WTC11 (cell line): Measurements from ENCODE around the gene DBN1. TPM values are rescaled to one million over a fixed set of nuclear protein-coding genes. Genes with fewer than 3 reads are reported as not detected.

ENCODE experiments used
- ATAC-seq: fragments of 200-7000 bp; cut with Tn5 transposase; 2 replicates; pipeline ENCODE4 v1.10.0; 2021; ENCODE audit warnings: mild to moderate bottlenecking, moderate library complexity
- CTCF ChIA-PET: fragments of 300-600 bp; sonication (Branson Sonifier 250); formaldehyde crosslinking; loops from one replicate; lab custom pipeline; 2021; ENCODE audit warnings: antibody characterized with exemption; lab: Charles Lee
- POLR2A ChIA-PET: fragments of 350-600 bp; sonication (Branson Sonifier 250); formaldehyde crosslinking; loops from one replicate; lab custom pipeline; 2021; ENCODE audit warnings: antibody characterized with exemption; lab: Charles Lee
- DNase-seq: peaks from one replicate; pipeline ENCODE4 v3.0.0; 2021; ENCODE audit warnings: low spot score
- H3K27ac Mint-ChIP-seq: 2 replicates; pipeline ENCODE4 v1.8.0; 2021; ENCODE audit warnings: mixed read lengths
- H3K27me3 Mint-ChIP-seq: 2 replicates; pipeline ENCODE4 v1.8.0; 2021; ENCODE audit warnings: low read depth, mild to moderate bottlenecking, moderate library complexity, mixed read lengths
- H3K36me3 Mint-ChIP-seq: 2 replicates; pipeline ENCODE4 v1.8.0; 2021; ENCODE audit warnings: mixed read lengths
- H3K4me1 Mint-ChIP-seq: 2 replicates; pipeline ENCODE4 v1.8.0; 2022; ENCODE audit warnings: mixed read lengths
- H3K4me3 Mint-ChIP-seq: 2 replicates; pipeline ENCODE4 v1.8.0; 2021; ENCODE audit warnings: mild to moderate bottlenecking, moderate library complexity, mixed read lengths
- H3K9me3 Mint-ChIP-seq: 2 replicates; pipeline ENCODE4 v1.8.0; 2021; ENCODE audit warnings: mixed read lengths
- AFF4 ChIP-seq: sonication (generic); formaldehyde crosslinking; IDR thresholded peaks from 2 replicates; pipeline ENCODE4 v1.8.1; 2023; ENCODE audit warnings: mild to moderate bottlenecking, missing genetic modification reagents, borderline replicate concordance
- E2F1 ChIP-seq: sonication (generic); formaldehyde crosslinking; IDR thresholded peaks from 2 replicates; pipeline ENCODE4 v1.8.0; 2022; ENCODE audit warnings: mild to moderate bottlenecking, missing genetic modification reagents
- E2F4 ChIP-seq: sonication (generic); formaldehyde crosslinking; IDR thresholded peaks from 2 replicates; pipeline ENCODE4 v1.8.1; 2022; ENCODE audit warnings: low read depth, mild to moderate bottlenecking, moderate library complexity, missing genetic modification reagents, borderline replicate concordance
- ETV6 ChIP-seq: sonication (generic); formaldehyde crosslinking; IDR thresholded peaks from 2 replicates; pipeline ENCODE4 v1.8.1; 2022; ENCODE audit warnings: mild to moderate bottlenecking, missing genetic modification reagents
- FOXK1 ChIP-seq: sonication (generic); formaldehyde crosslinking; IDR thresholded peaks from 2 replicates; pipeline ENCODE4 v1.8.0; 2022; ENCODE audit warnings: mild to moderate bottlenecking, moderate library complexity, missing genetic modification reagents
- HMGA2 ChIP-seq: fragments of 250-450 bp; sonication (Bioruptor Pico); IDR thresholded peaks from 2 replicates; pipeline ENCODE4 v1.4.0; 2021; ENCODE audit warnings: mild to moderate bottlenecking, moderate library complexity
- JAZF1 ChIP-seq: fragments of 250-450 bp; sonication (Bioruptor Pico); IDR thresholded peaks from 2 replicates; pipeline ENCODE4 v1.9.0; 2021; ENCODE audit warnings: moderate library complexity, mild to moderate bottlenecking, inconsistent platforms
- JUN ChIP-seq: sonication (generic); formaldehyde crosslinking; IDR thresholded peaks from 2 replicates; pipeline ENCODE4 v1.8.0; 2023; ENCODE audit warnings: mild to moderate bottlenecking, missing genetic modification reagents
- KAT7 ChIP-seq: sonication (generic); formaldehyde crosslinking; IDR thresholded peaks from 2 replicates; pipeline ENCODE4 v1.8.1; 2023; ENCODE audit warnings: missing genetic modification reagents, mild to moderate bottlenecking, borderline replicate concordance
- MAX ChIP-seq: sonication (generic); formaldehyde crosslinking; IDR thresholded peaks from 2 replicates; pipeline ENCODE4 v1.8.0; 2022; ENCODE audit warnings: mild to moderate bottlenecking, missing genetic modification reagents
- NR3C1 ChIP-seq: sonication (generic); formaldehyde crosslinking; conservative IDR thresholded peaks from 2 replicates; pipeline ENCODE4 v1.8.1; 2023; ENCODE audit warnings: low read depth, mild to moderate bottlenecking, missing genetic modification reagents
- PREB ChIP-seq: sonication (generic); formaldehyde crosslinking; IDR thresholded peaks from 2 replicates; pipeline ENCODE4 v1.8.1; 2022; ENCODE audit warnings: mild to moderate bottlenecking, missing genetic modification reagents, moderate library complexity, borderline replicate concordance
- PRRX2 ChIP-seq: fragments of 250-450 bp; sonication (Bioruptor Pico); IDR thresholded peaks from 2 replicates; pipeline ENCODE4 v1.8.0; 2021; ENCODE audit warnings: mild to moderate bottlenecking
- SP1 ChIP-seq: sonication (generic); formaldehyde crosslinking; conservative IDR thresholded peaks from 2 replicates; pipeline ENCODE4 v1.8.1; 2022; ENCODE audit warnings: missing genetic modification reagents
- TP53 ChIP-seq: sonication (generic); formaldehyde crosslinking; IDR thresholded peaks from 2 replicates; pipeline ENCODE4 v1.8.1; 2023; ENCODE audit warnings: mild to moderate bottlenecking, missing genetic modification reagents
- USF1 ChIP-seq: sonication (generic); formaldehyde crosslinking; IDR thresholded peaks from 2 replicates; pipeline ENCODE4 v1.8.0; 2022; ENCODE audit warnings: mild to moderate bottlenecking, missing genetic modification reagents
- USF2 ChIP-seq: sonication (generic); formaldehyde crosslinking; IDR thresholded peaks from 2 replicates; pipeline ENCODE4 v1.8.1; 2023; ENCODE audit warnings: mild to moderate bottlenecking, missing genetic modification reagents, moderate library complexity
- ZBTB21 ChIP-seq: sonication (generic); formaldehyde crosslinking; IDR thresholded peaks from 2 replicates; pipeline ENCODE4 v1.8.1; 2023; ENCODE audit warnings: mild to moderate bottlenecking, missing genetic modification reagents, borderline replicate concordance
- ZBTB43 ChIP-seq: sonication (generic); formaldehyde crosslinking; IDR thresholded peaks from 2 replicates; pipeline ENCODE4 v1.8.1; 2023; ENCODE audit warnings: mild to moderate bottlenecking, missing genetic modification reagents
- ZNF219 ChIP-seq: sonication (generic); formaldehyde crosslinking; IDR thresholded peaks from 2 replicates; pipeline ENCODE4 v1.8.0; 2023; ENCODE audit warnings: missing genetic modification reagents, mild to moderate bottlenecking, borderline replicate concordance
- ZNF263 ChIP-seq: sonication (generic); formaldehyde crosslinking; IDR thresholded peaks from 2 replicates; pipeline ENCODE4 v1.8.1; 2022; ENCODE audit warnings: low read depth, mild to moderate bottlenecking, moderate library complexity, missing genetic modification reagents
- ZNF396 ChIP-seq: fragments of 250-450 bp; sonication (Bioruptor Pico); IDR thresholded peaks from 2 replicates; pipeline ENCODE4 v1.8.0; 2021; ENCODE audit warnings: mild to moderate bottlenecking, moderate library complexity, borderline replicate concordance
- ZNF416 ChIP-seq: fragments of 250-450 bp; sonication (Bioruptor Pico); IDR thresholded peaks from 2 replicates; pipeline ENCODE4 v1.9.0; 2021; ENCODE audit warnings: mild to moderate bottlenecking, inconsistent platforms
- total RNA-seq: library from RNA; stranded (reverse); gene quantifications from 3 replicates; pipeline ENCODE4 v1.2.3, GENCODE V29; 2021

The DBN1 gene
- total RNA-seq, 1 experiment from 2014 or later = 288 TPM

- TF ChIP-seq ZBTB43 (no peak), ZNF396 (CRISPR knock-in tag) (no peak), ZNF416 (CRISPR knock-in tag) (no peak), PREB (CRISPR knock-in tag) (no peak), HMGA2 (no peak)
Observed at GRCh38 chr5:177448244-177448950, 25.0 kb downstream of the DBN1 start (continued).

- ChIA-PET CTCF (interaction anchor here (0.8 to 15.8 kb wide), 20 partner anchors 7 to 313 kb away, joined by 3 to 171 read pairs (median 6); partner anchors contain the start of genes GRK6, MXD3 and SLC34A1), POLR2A (interaction anchor here (0.6 to 5.8 kb wide), 14 partner anchors 8 to 316 kb away, joined by 3 to 38 read pairs (median 4); partner anchors contain the start of genes DDX41, GRK6, NSD1 and PDLIM7)
- DNase-seq (peak; percentile 62), ATAC-seq (peak; percentile 24)
- Mint-ChIP-seq H3K4me1 (peaks cover 48% of the 10 kb centered on the region), H3K4me3 (peak overlapping the region; percentile 60), H3K27me3 (peaks cover 43% of the 10 kb centered on the region), H3K27ac (no peak overlapping the region), H3K36me3 (no peaks in the 10 kb centered on the region), H3K9me3 (no peaks in the 10 kb centered on the region)
- TF ChIP-seq ETV6 (peak; percentile 62; the same call in 1 of the 2 replicates), JUN (CRISPR knock-in tag) (no peak), PRRX2 (CRISPR knock-in tag) (no peak), TP53 (CRISPR knock-in tag) (no peak), HMGA2 (no peak), ZNF263 (CRISPR knock-in tag) (no peak), SP1 (no peak), ZBTB21 (CRISPR knock-in tag) (no peak), USF2 (CRISPR knock-in tag) (peak; percentile 48), KAT7 (CRISPR knock-in tag) (peak; percentile 77; the same call in 1 of the 2 replicates), AFF4 (CRISPR knock-in tag) (no peak), E2F4 (CRISPR knock-in tag) (peak; percentile 10; the same call in 1 of the 2 replicates), NR3C1 (no peak), FOXK1 (CRISPR knock-in tag) (peak; percentile 53), E2F1 (no peak), MAX (CRISPR knock-in tag) (peak; percentile 88), USF1 (CRISPR knock-in tag) (0 out of 2 replicates have a peak, but pooled peaks have one; percentile 9), JAZF1 (CRISPR knock-in tag) (no peak), ZNF219 (no peak)
Observed at GRCh38 chr5:177447611-177448243, 25.7 kb downstream of the DBN1 start.
